Measurements from ENCODE around the gene IL4R. TPM values are rescaled to one million over a fixed set of nuclear protein-coding genes. Genes with fewer than 3 reads are reported as not detected.

Gene IL4R
- total RNA-seq, 1 experiment from 2014 or later: 28.6 TPM

DNA sequence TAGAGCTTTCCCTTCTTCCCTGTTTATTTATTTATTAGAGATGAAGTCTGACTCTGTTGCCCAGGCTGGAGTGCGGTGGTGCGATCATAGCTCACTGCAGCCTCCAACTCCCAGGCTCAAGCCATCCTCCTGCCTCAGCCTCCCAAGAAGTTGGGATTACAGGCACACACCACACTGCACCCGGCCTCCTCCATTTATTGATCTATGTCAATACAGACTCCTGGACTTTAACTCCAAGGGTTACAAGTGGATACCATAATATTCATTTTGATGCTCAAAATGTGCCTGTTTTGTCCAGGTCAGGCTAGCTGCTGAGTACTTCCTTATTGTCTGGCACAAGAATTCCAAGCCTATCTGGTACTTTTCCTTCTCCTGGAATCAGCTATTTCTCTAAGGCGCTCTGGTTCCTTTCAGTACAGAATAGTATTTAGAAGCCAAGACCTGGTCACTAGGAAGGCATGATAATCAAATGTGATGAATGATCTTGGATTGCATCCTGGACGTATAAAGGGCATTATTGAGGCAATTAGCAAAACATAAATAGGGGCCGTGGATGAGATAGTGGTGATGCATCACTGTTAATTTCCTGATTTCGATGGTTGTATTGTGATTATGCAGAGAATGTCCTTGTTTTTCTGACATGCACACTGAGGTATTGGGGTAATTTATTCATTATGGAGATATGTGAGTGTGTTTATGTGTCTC, 21.7 kb downstream of the IL4R start:
- H3K4me2 ChIP-seq (ENCODE audit: insufficient read depth, insufficient read length, low read length): no peak overlapping the region
- H3K9me3 ChIP-seq (ENCODE audit: control insufficient read depth, low read depth, low read length): no peaks in the 10 kb centered on the region
- H3K23ac ChIP-seq (ENCODE audit: insufficient read length, low read depth, low read length): no peak overlapping the region
- H2AK5ac ChIP-seq (ENCODE audit: insufficient read length, low read length): no peak overlapping the region
- no peak overlapping the region for H3K9ac ChIP-seq (ENCODE audit: extremely low read depth, insufficient read length, low read length)
- H2AFZ ChIP-seq (ENCODE audit: low read length): no peak overlapping the region
- H2BK20ac ChIP-seq (ENCODE audit: low read depth, low read length, poor library complexity, severe bottlenecking): no peak overlapping the region
- H3K27me3 ChIP-seq (ENCODE audit: insufficient read depth, low read length): no peaks in the 10 kb centered on the region
- H3K79me1 ChIP-seq (ENCODE audit: insufficient read depth, low read depth, low read length, poor library complexity, severe bottlenecking): no peaks in the 10 kb centered on the region
- Mint-ChIP-seq H3K4me3 (no peak overlapping the region), H3K4me1 (peaks cover 12 to 13% of the 10 kb centered on the region in 2 experiments), H3K36me3 (ENCODE audit: insufficient read depth in 1 of 3, low read depth in 3 of 3) (peaks cover 19 to 30% (median 24%) of the 10 kb centered on the region in 3 experiments), H3K27ac (peak overlapping the region in 1 of 3 experiments; percentile 13; a peak in 1 of 7 replicates), H3K27me3 (ENCODE audit: low read depth) (peaks cover under 1% of the 10 kb centered on the region; the same call in 1 of the 2 replicates), H3K9me3 (peaks cover 4 to 6% of the 10 kb centered on the region in 2 experiments; a peak in 3 of 5 replicates)
- H3K4me1 ChIP-seq (ENCODE audit: insufficient read depth, low read length): no peaks in the 10 kb centered on the region; the same call in 1 of the 2 replicates
- no peak overlapping the region for H4K91ac ChIP-seq (ENCODE audit: insufficient read length, low read depth, low read length)
- no CpG with 5 or more reads among the region's 7 CpGs for WGBS (ENCODE audit: extremely low coverage, insufficient read length, low lambda C conversion rate)
- TF ChIP-seq, protein P1, sequence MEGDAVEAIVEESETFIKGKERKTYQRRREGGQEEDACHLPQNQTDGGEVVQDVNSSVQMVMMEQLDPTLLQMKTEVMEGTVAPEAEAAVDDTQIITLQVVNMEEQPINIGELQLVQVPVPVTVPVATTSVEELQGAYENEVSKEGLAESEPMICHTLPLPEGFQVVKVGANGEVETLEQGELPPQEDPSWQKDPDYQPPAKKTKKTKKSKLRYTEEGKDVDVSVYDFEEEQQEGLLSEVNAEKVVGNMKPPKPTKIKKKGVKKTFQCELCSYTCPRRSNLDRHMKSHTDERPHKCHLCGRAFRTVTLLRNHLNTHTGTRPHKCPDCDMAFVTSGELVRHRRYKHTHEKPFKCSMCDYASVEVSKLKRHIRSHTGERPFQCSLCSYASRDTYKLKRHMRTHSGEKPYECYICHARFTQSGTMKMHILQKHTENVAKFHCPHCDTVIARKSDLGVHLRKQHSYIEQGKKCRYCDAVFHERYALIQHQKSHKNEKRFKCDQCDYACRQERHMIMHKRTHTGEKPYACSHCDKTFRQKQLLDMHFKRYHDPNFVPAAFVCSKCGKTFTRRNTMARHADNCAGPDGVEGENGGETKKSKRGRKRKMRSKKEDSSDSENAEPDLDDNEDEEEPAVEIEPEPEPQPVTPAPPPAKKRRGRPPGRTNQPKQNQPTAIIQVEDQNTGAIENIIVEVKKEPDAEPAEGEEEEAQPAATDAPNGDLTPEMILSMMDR (conservative IDR thresholded peaks at IDR 0.05): no peak
- no peaks in the 10 kb centered on the region for H3K23me2 ChIP-seq (ENCODE audit: insufficient read length, low read depth, low read length, poor library complexity, severe bottlenecking)
- H3K14ac ChIP-seq (ENCODE audit: insufficient read depth, low read length): no peak overlapping the region
- H3T11ph ChIP-seq (ENCODE audit: low read length): no peak overlapping the region
- H3K18ac ChIP-seq (ENCODE audit: insufficient read length, low read depth, low read length): no peak overlapping the region
- H4K8ac ChIP-seq (replicated peaks; ENCODE audit: insufficient read length, low read depth, low read length): no peak overlapping the region
- H4K5ac ChIP-seq (ENCODE audit: insufficient read length, low read depth, low read length): no peak overlapping the region
- H3K56ac ChIP-seq (ENCODE audit: insufficient read length, low read depth, low read length): no peak overlapping the region
- H3K79me2 ChIP-seq (ENCODE audit: insufficient read depth, low read length): no peaks in the 10 kb centered on the region
- H3K4ac ChIP-seq (ENCODE audit: low read depth, low read length): no peak overlapping the region
- no peaks in the 10 kb centered on the region for H4K20me1 ChIP-seq (ENCODE audit: control insufficient read depth, insufficient read depth, insufficient read length)
- H2BK15ac ChIP-seq (ENCODE audit: low read depth, low read length): no peak overlapping the region
- no peak for DNase-seq
- no peak overlapping the region for H2BK5ac ChIP-seq (ENCODE audit: insufficient read length, low read length)
- H2BK120ac ChIP-seq (ENCODE audit: low read depth, low read length, poor library complexity, severe bottlenecking): no peak overlapping the region
- no peak overlapping the region for H3K27ac ChIP-seq (ENCODE audit: insufficient read length, low read depth, low read length)
- no peak overlapping the region for H2BK12ac ChIP-seq (ENCODE audit: insufficient read length, low read depth, low read length)
